Stimulated activated CD8-positive, alpha-beta memory T cell treated with anti-CD3 and anti-CD28 coated beads, Interleukin-7, amount 100 ng/mL, for 48 hours (primary cell): ENCODE measurements around the gene MYH8.

ENCODE experiments used
- DNase-seq, 2 donors: peaks; one replicate each; pipeline ENCODE4 v3.0.0-alpha.2; 2020; ENCODE audit warnings: low read depth in 1 of 2; ENCODE audit errors: extremely low read depth in 1 of 2

The MYH8 gene

GRCh38 chr17:10384175-10384574 lies 37.6 kb downstream of the MYH8 start:
- DNase-seq: no peak

DNA sequence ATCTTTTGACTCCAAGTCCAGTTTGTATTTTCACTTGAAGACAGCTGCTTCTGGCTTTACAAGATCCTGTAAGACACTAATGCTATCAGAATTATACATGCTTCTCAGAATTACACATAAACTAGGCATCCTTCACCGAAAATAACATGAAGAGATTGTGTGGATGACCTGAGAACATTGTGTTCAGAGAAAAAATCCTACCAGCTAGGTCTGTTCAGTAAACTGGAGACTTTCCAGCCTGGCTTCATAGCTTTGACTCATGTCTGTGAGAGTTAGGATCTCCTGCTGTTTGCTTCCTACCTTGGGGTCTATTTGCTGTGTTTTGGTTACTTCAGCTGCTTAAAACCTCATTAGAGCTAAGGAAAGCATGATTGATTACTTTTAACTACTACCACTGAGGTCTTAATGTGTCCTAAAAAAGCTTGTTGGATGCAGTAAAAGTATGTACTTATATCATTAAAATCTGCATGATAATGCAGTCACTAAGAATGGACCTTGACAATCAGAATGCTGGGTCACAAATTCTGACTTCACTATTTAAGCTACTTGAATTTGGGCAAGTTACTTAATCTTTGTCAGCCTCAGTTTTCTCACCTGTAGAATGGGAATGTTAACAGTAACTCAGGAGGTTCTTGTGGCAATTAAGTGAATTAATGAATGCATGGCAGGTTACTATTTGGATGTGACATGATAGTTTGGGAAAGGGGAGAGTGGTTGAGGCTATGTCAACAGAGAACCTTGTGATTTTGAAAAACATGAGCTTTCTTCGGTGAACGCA lies 40.9 kb downstream of the MYH8 start:
- DNase-seq: no peak

DNA sequence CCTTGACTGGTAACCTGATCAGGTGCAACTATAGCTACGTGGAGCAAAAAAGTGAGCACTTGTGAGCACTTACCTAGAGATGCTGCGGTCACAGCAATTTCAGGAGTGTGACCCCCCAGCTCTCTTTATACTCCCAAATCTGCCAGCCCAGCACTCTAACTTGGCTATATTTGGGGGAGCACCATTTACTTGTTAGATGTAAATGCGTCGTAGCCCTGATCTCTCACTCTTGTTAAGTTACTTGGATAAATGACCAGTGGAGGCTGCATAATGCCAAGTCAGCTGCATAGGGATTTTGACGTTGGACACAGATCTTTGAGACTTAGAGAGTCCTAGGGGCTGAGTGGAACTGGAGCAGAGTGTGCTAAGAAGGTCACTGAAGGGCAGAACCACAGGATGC lies 48.8 kb downstream of the MYH8 start, which contains the start of gene MYH13:
MYH13 (minus strand) TSS at position 101 of the 400 bp plus-strand sequence. CDS start 8,476 bp downstream, outside the sequence.
- no peak for DNase-seq

DNA sequence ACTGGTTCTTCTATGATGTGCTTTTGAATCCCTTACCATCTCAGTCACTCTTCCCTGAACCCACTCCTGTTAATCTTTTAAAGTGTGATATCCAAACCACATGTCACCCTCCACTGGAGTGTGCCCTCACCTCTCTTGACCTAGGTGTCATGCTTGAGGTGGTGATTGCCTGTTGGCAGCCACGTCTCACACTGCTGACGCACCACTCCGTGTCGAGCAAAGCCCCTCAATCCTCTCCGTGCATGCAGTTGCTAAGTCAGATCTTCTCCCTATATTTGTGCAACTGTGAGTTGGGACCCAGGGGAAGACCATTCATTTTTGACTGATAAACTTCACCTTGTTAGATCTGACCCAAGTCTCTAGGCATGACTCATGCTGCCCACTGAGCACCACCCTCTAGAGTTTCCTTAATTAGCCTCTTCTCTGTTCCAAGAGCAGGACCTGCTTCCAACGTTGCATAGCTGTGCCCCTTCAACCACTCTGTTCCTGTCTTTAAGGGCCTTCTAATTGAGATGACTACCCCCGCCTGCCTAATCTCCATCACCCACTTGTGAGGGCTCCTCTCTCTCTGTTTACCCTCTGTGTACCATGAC lies 51.6 kb downstream of the MYH8 start:
- DNase-seq: no peak

GRCh38 chr17:10369239-10369638 lies 52.5 kb downstream of the MYH8 start:
- no peak for DNase-seq

GRCh38 chr17:10368561-10368960 lies 53.2 kb downstream of the MYH8 start:
- no peak for DNase-seq

DNA sequence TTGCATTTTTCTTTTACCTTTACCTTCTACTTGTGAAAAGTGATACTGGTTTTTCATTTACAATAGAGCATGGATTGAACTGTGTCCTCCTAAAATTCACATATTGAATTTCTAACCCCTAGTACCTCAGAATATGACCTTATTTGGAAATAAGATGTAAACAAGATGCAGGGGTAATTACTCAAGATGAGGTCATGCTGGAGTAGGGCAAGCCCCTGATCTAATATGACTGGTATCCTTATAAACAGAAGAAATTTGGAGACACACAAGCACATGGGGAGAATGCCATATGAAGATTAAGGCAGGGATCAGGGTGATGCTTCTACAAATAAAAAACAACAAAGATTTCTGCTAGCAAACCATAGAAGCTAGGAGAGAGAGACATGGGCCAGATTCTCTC lies 61.2 kb downstream of the MYH8 start:
- DNase-seq: no peak

GRCh38 chr17:10357768-10358167 lies 64.0 kb downstream of the MYH8 start:
- no peak for DNase-seq

GRCh38 chr17:10354651-10355050 lies 67.1 kb downstream of the MYH8 start:
- DNase-seq: no peak

DNA sequence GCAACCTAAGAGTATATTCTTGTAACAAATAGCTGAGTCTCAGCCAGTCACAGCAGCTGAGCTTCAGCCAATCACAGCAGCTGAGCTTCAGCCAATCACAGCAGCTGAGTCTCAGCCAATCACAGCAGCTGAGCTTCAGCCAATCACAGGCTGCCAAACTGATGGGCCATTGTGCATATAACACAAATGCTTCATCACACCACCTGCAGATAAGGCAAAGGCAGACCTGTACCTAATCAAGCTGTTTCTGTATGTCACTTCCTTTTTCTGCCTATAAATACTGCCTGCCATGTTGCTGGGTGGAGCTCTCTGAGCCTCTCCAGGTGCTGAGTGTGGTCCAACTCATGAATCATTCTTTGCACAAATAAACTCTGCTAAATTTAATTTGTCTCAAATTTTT lies 68.9 kb downstream of the MYH8 start:
- DNase-seq: no peak

DNA sequence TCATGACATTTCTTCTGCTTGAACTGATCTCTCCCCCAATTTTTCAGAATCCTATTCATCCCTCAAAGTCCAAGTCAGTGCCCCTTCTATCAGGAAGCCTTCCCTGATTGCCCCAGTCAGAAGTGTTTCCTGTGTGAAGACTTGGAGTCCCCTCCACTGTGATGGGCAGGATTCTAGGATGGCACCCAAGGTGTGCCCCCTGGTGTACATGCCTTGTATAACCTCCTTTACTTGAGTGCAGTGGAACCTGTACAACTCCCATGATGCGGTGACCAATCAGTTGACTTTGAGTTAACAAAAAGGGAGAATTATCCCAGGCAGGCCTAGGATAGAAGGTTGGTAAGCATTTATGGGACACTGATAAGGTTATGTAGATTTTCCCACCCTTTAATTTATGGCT lies 72.3 kb downstream of the MYH8 start:
- DNase-seq: no peak

- DNase-seq: no peak
These were observed 76.9 kb downstream of the MYH8 start for GRCh38 chr17:10344816-10345215.
